Measurements from ENCODE around the gene PODNL1.
"Not testable (repeated sequence)": the region's sequence is repeated elsewhere in the genome, so short reads cannot be mapped to it uniquely, and the experiment has no call there.

PODNL1 gene

DNA sequence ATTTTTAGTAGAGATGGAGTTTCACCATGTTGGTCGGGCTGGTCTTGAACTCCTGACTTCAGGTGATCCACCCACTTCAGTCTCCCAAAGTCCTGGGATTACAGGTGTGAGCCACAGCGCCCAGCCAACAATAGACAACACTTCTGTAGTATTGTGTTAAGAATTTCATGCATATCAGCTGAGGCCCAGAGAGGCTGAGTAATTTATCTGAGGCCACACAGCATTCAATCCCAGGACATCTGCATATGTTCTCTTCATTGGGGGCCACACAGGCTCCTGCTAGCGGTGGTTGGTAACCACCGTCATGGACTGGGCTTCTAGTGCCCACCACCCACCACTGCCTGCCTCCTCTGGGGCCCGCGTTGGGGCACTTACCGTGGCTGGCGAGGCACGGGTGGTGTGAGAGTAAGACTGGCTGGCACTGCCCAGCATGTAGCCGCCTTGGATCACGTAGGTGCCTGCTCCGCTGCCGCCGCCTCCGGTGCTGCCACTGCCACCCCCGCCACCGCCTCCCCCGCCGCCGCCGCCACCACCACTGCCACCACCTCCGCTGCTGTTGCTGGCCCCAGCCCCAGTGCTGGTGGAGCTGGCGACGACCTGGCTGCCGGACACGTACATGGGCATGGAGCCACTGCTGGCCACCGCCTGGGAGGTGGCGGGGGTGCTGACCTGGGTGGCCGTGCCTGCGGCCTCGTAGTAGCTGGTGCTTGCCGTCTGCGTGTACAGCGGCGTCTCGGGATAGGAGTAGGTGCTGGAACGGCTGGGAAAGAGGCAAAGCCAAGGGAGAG lies 34.3 kb upstream of the PODNL1 start:
- DNase-seq, result no peak

GRCh38 chr19:13971868-13972267 lies 33.7 kb upstream of the PODNL1 start:
- DNase-seq, result not testable (repeated sequence)

DNA sequence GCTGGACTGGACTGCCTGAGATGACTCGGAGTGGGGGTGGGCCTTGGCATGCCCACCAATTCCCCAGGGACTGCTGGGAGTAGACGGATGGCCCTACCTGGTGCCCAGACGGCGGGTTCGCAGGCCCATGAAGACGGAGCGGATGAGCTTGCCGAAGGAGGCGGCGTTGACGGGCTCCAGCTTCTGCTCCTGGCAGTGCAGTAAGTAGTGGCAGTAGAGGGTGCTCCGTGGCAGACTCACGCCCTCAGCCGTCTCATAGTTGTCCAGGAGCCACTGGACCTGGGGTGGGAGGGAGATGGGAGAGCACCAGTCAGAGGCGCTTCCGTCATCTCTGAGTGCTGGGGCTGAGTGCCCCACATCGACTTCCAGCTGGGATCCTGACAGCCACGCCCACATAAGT lies 31.7 kb upstream of the PODNL1 start:
- no peak for DNase-seq

DNA sequence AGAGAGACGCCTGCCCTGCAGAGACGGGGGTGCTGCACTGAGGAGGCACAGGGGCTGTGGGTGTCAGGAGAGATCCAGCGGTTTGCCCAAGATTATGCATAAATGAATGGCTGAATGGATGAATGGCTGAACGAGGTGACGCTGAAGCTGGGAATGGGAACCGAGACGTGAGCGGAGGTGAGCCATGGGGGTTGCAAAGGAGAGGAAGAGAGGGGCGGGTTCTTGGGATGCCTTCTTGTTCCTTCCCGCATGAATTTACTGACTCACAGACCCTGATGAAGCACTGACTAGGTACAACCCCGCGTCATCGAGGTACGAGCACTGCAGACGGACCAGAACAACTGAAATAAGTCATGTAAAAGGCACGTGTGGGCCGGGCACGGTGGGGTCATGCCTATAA lies 30.8 kb upstream of the PODNL1 start:
- no peak for DNase-seq

GRCh38 chr19:13968383-13968935 lies 30.2 kb upstream of the PODNL1 start:
- no peak for DNase-seq

DNA sequence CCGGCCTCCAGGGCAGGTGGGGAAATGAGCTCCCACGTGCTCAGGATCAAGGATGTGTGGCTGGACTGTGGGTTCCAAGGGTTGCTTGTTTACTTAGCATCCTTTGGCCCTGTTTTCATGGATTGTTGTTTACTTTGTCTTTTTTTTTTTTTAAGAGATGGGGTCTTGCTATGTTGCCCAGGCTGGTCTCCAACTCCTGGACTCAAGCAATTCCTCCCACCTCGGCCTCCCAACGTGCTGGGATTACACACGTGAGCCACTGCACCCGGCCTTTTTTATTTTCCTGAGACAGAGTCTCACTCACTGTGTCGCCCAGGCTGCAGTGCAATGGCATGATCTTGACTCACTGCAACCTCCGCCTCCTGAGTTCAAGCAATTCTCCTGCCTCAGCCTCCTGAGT lies 29.0 kb upstream of the PODNL1 start:
- DNase-seq, result not testable (repeated sequence)

DNA sequence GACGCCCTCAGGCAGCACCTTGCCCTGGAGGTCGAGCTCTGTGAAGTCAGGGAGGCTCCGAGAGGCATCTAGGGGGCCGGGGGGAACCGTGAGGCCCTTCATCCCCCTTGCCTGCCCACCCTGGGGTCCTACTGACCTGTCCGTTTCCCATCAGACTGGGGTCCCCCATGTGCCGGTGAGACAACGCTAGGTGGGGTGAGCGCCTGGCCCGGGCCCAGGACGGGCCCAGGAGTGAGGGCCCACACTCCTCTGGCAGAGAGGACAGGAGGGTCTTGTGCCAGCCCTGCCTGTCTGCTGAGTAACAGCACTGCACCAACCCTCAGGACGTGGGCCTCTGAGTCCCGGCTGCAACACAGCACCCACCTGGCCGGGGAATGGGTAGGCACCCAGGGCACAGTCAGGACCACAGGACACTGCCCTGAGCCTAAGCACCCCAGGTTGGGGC lies 28.5 kb upstream of the PODNL1 start:
- DNase-seq, result no peak

- no peak for DNase-seq
These were observed 27.9 kb upstream of the PODNL1 start for GRCh38 chr19:13965926-13966683.

DNA sequence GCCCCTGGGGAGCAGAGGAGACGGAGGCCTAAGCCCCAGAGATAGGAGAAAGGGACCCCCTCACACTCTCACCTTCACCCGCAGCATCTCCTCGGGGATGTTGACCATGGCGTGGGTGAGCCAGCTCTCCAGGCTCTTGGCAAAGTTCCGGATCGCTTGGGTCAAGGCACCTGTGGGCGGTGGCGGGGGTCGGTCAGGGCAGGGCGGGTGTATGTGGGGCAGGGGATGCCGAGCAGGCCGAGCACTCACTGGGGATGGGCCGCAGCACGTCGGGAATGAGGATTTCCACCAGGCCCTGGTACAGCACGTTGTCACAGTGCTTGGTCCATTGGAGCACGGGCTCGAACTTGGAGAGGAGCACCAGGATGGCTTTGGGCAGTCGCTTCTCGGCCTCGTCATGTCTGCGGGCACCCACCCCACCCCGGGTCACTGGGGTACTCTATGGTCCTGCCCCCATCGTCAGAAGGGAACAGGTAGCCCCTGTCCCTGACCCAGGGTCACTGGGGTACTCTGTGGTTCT lies 27.2 kb upstream of the PODNL1 start:
- no peak for DNase-seq

DNA sequence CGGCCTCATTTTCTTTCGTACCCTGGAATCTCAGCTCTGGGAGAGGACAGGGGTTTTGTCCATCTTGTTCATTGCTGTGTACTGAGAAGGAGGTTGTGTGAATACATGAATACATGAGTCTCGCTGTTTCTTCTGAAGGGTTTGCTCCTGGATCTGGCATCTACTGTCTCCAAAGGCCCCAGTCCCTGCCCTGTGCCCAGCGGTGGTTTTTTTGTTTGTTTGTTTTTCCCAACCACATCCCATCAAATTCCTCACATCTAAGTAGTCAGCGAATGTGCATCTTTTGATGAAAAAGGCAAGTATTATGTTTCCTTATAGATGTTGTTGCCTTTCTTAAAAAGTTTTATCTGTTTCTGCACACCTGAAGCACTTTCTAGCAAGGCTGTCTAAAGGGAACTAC lies 26.6 kb upstream of the PODNL1 start:
- DNase-seq, result no peak

GRCh38 chr19:13963603-13964105 lies 25.4 kb upstream of the PODNL1 start:
- no peak for DNase-seq

DNA sequence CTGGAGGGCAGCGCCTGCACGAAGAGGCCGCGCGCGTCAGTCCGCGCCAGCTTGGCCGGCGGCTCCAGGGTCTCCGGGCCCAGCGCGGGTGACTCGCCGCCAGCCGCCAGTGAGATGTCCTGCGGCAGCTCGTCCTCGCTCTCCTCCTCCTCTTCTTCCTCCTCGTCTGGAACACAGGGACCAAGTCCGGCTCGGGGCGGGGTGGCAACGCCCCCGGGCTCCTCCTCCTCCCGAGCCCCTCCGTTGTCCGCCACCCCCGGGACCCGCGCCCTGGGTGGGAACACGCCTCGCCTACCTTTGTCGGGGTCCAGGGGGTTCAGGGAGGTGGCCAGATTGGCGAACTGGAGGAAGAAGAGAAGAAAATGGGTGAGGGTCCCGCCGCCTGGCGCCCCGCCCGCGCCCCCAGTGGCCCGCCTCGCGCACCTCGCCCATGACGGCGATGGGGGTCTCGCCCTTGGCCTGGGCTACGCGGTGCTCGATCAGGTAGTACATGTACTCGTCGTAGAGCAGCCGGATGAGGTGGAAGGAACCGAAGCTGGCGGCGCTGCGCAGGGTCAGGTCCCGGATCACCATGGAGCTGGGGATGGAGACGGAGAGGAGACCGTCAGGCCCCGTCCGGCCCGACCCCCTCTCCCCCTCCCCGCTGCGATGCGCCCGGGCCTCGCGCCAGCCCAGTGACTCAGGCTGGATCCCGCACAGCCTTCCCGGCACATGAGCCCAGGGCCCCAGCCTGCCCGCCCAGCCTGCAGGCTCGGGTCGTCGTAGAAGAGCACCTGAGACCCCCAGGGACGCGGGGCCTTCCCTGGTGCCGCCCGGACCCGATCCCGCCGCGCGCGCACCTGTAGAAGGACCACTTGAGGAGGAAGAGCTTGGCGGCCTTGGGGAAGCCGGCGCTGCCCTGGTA lies 24.7 kb upstream of the PODNL1 start:
- no peak for DNase-seq

GRCh38 chr19:13961826-13962698 lies 23.8 kb upstream of the PODNL1 start:
- no peak for DNase-seq

DNA sequence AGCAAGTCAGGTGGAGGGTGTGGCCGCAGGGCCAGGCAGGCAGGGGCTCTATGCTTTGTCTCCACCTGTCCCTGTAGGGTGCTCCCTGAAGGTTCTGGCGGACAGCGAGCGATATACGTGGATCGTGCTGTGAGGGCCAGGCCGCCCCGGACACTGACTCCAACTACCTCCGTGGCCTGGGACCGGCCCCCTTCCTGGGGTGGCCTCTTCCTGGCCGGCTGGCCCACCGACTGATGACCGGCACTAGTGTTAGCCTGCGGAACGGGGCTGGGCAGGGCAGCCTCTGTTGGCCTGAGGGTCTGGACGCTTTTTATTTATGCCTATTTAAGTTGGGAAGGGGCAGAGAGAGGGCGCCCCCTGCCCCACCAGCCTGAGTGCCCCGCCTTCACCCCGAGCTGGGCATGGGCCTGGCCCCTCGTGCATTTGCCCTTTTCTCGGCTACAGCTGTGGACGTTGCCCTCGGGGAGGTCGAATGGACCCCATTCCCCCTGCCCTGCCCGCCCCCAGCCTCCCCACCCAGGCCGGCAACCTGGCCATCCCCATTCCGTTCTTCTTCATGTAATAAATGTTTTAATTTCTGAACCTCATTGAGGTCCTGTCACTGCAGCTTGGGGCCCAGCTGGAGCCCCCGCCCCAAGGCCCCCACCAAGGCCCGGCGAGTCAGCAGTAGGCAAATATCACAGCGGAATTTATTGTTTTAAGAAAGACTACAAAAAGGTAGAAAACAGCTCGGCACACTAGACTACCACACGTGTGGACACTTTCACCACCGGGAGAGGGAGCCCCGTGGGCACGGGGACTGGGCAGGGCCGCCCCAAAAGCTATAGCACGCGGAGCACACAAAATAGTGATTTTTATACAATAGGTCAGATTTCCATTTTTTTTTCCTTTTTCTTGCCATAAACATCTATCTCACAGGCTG lies 22.9 kb upstream of the PODNL1 start:
- DNase-seq, result no peak

GRCh38 chr19:13959962-13960862 lies 22.0 kb upstream of the PODNL1 start:
- DNase-seq, result peak; percentile 37

GRCh38 chr19:13959141-13959961 lies 21.1 kb upstream of the PODNL1 start:
- no peak for DNase-seq

- no peak for DNase-seq
These were observed 19.8 kb upstream of the PODNL1 start for GRCh38 chr19:13958043-13958442.

GRCh38 chr19:13957051-13957450 lies 18.8 kb upstream of the PODNL1 start:
- DNase-seq, result no peak

All from CD4-positive, alpha-beta T cell treated with Interleukin-10 for 1 hour (primary cell).